Measurements from ENCODE around the gene ASIC2.
"Not testable (repeated sequence)": the region's sequence is repeated elsewhere in the genome, so short reads cannot be mapped to it uniquely, and the experiment has no call there.

- TF ChIP-seq POLR2AphosphoS5 (IDR thresholded peaks at IDR 0.05; ENCODE audit: low read depth); CTCF (IDR thresholded peaks at IDR 0.05; ENCODE audit: insufficient read depth, low read length); GABPA (IDR thresholded peaks at IDR 0.05; ENCODE audit: low read depth): not testable (repeated sequence)
Observed at GRCh38 chr17:32969231-32969630, 323.9 kb downstream of the ASIC2 start.

All from HL-60 (cell line).